ENCODE results near the gene OR51G2. TPM values are rescaled to one million over a fixed set of nuclear protein-coding genes. Genes with fewer than 3 reads are reported as not detected.

OR51G2 gene
- total RNA-seq, 1 experiment from 2014 or later, result not detected

- no peak overlapping the region for H3K56ac ChIP-seq (ENCODE audit: insufficient read length, low read depth, low read length)
- no peak overlapping the region for H3K18ac ChIP-seq (ENCODE audit: insufficient read length, low read depth, low read length)
- H3K79me1 ChIP-seq (ENCODE audit: insufficient read depth, low read depth, low read length, poor library complexity, severe bottlenecking), result no peaks in the 10 kb centered on the region
- no peak overlapping the region for H2AFZ ChIP-seq (ENCODE audit: low read length)
- Mint-ChIP-seq H3K9me3 (no peaks in the 10 kb centered on the region), H3K36me3 (ENCODE audit: insufficient read depth in 1 of 3, low read depth in 3 of 3) (no peaks in the 10 kb centered on the region), H3K4me3 (no peak overlapping the region), H3K27ac (no peak overlapping the region), H3K27me3 (ENCODE audit: low read depth) (no peaks in the 10 kb centered on the region; the same call in 1 of the 2 replicates), H3K4me1 (no peaks in the 10 kb centered on the region)
- no peak overlapping the region for H4K91ac ChIP-seq (ENCODE audit: insufficient read length, low read depth, low read length)
- no peak overlapping the region for H2BK12ac ChIP-seq (ENCODE audit: insufficient read length, low read depth, low read length)
- H3T11ph ChIP-seq (ENCODE audit: low read length), result no peak overlapping the region
- no peaks in the 10 kb centered on the region for H4K20me1 ChIP-seq (ENCODE audit: control insufficient read depth, insufficient read depth, insufficient read length)
- no peak overlapping the region for H3K4me2 ChIP-seq (ENCODE audit: insufficient read depth, insufficient read length, low read length)
- H2BK15ac ChIP-seq (ENCODE audit: low read depth, low read length), result no peak overlapping the region
- WGBS (ENCODE audit: extremely low coverage, insufficient read length, low lambda C conversion rate), result no CpG with 5 or more reads among the region's 1 CpG
- DNase-seq, result no peak
- no peak overlapping the region for H3K27ac ChIP-seq (ENCODE audit: insufficient read length, low read depth, low read length)
- no peak overlapping the region for H3K23ac ChIP-seq (ENCODE audit: insufficient read length, low read depth, low read length)
- H2AK5ac ChIP-seq (ENCODE audit: insufficient read length, low read length), result no peak overlapping the region
- no peak overlapping the region for H3K4ac ChIP-seq (ENCODE audit: low read depth, low read length)
- H3K27me3 ChIP-seq (ENCODE audit: insufficient read depth, low read length), result no peaks in the 10 kb centered on the region
- H2BK20ac ChIP-seq (ENCODE audit: low read depth, low read length, poor library complexity, severe bottlenecking), result no peak overlapping the region
- no peak overlapping the region for H3K14ac ChIP-seq (ENCODE audit: insufficient read depth, low read length)
- H3K79me2 ChIP-seq (ENCODE audit: insufficient read depth, low read length), result no peaks in the 10 kb centered on the region
- no peak overlapping the region for H4K8ac ChIP-seq (replicated peaks; ENCODE audit: insufficient read length, low read depth, low read length)
- H2BK120ac ChIP-seq (ENCODE audit: low read depth, low read length, poor library complexity, severe bottlenecking), result no peak overlapping the region
- no peak for TF ChIP-seq CTCF (conservative IDR thresholded peaks at IDR 0.05)
- no peaks in the 10 kb centered on the region for H3K23me2 ChIP-seq (ENCODE audit: insufficient read length, low read depth, low read length, poor library complexity, severe bottlenecking)
- no peak overlapping the region for H3K9ac ChIP-seq (ENCODE audit: extremely low read depth, insufficient read length, low read length)
- H2BK5ac ChIP-seq (ENCODE audit: insufficient read length, low read length), result no peak overlapping the region
- no peak overlapping the region for H4K5ac ChIP-seq (ENCODE audit: insufficient read length, low read depth, low read length)
- H3K9me3 ChIP-seq (ENCODE audit: control insufficient read depth, low read depth, low read length), result no peaks in the 10 kb centered on the region
- H3K4me1 ChIP-seq (ENCODE audit: insufficient read depth, low read length), result no peaks in the 10 kb centered on the region
Observed at GRCh38 chr11:4921796-4922195, 2.6 kb upstream of the OR51G2 start.

All from H9 (cell line).